ENCODE measurements around the gene FAM161A.

DNA sequence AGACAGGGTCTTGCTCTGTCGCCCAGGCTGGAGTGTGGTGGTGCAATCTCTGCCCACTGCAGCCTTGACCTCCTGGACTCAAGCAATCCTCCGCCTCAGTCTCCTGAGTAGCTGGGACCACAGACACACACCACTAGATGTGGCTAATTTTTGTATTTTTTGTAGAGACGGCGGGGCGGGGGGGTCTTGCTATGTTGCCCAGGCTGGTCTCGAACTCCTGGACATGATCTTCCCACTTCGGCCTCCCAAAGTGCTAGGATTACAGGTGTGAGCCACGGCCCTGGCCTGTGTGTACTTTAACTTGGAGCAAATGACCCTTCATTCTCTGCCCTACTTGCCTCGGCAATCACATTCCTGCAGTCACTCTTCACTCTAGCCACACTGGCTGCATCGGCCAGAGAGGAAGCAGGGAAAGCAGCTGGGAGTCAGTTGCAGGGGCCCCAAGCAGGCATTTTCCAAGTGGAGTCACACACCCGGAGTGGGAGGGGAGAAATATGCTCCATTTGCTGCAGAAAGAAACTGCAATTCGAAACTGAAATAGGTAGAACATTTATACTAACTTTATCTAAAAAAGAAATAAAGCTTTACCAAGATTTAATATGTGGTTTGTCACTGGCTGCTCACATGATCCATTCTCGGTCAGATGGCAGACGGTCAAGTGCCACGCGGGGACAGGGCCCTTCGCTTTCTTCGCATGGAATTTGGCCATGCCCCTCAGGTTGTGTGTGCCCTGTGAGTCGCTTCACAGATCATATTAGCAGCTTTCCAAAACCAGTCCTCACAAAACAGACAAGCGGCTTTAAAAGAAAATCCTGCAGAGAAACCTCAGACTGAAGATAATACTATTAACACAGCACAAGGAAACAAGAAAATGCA is 37.1 kb downstream of the FAM161A start:
- TF ChIP-seq, protein P1, sequence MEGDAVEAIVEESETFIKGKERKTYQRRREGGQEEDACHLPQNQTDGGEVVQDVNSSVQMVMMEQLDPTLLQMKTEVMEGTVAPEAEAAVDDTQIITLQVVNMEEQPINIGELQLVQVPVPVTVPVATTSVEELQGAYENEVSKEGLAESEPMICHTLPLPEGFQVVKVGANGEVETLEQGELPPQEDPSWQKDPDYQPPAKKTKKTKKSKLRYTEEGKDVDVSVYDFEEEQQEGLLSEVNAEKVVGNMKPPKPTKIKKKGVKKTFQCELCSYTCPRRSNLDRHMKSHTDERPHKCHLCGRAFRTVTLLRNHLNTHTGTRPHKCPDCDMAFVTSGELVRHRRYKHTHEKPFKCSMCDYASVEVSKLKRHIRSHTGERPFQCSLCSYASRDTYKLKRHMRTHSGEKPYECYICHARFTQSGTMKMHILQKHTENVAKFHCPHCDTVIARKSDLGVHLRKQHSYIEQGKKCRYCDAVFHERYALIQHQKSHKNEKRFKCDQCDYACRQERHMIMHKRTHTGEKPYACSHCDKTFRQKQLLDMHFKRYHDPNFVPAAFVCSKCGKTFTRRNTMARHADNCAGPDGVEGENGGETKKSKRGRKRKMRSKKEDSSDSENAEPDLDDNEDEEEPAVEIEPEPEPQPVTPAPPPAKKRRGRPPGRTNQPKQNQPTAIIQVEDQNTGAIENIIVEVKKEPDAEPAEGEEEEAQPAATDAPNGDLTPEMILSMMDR (IDR thresholded peaks at IDR 0.05; ENCODE audit: low read depth, low read length, poor library complexity, severe bottlenecking) = no peak
- TF ChIP-seq EZH2phosphoT487 (IDR thresholded peaks at IDR 0.05; ENCODE audit: borderline replicate concordance, low read length) = no peak
